Sigmoid colon (tissue), 7 donors: Measurements from ENCODE around the gene CCDC15. TPM values are rescaled to one million over a fixed set of nuclear protein-coding genes. Genes with fewer than 3 reads are reported as not detected.

Experiments used
- DNase-seq: peaks from one replicate; pipeline ENCODE4 v3.0.0-alpha.2; 2019
- H3K27ac ChIP-seq, 4 donors: fragments of 200-600 bp; sonication (generic); one replicate each; pipeline ENCODE4 v1.5.1; 2016 to 2019; ENCODE audit warnings: mild to moderate bottlenecking in 1 of 4
- H3K27me3 ChIP-seq, 3 donors: fragments of 200-600 bp; sonication (generic); one replicate each; pipeline ENCODE4 v1.5.1; 2019; ENCODE audit warnings: mild to moderate bottlenecking in 1 of 3
- H3K36me3 ChIP-seq, 4 donors: fragments of 200-600 bp; sonication (generic); one replicate each; pipeline ENCODE4 v1.5.1; 2016 to 2019
- H3K4me1 ChIP-seq, 4 donors: fragments of 200-600 bp; sonication (generic); one replicate each; pipeline ENCODE4 v1.5.1; 2017 to 2019
- H3K4me3 ChIP-seq, 4 donors: fragments of 200-600 bp; sonication (generic); one replicate each; pipeline ENCODE4 v1.5.1; 2017 to 2019; ENCODE audit warnings: mild to moderate bottlenecking in 2 of 4, moderate library complexity in 1 of 4
- H3K9me3 ChIP-seq, 4 donors: fragments of 200-600 bp in 3 of 4; sonication (generic) in 3 of 4; one replicate each; pipeline versions ENCODE4 v1.5.1 to v1.6.1; 2013 to 2019
- CTCF ChIP-seq, 4 experiments: fragments of 450-650 bp in 3 of 4; fragments of 200-600 bp in 1 of 4; IDR thresholded peaks; one replicate each; pipeline ENCODE4 v1.5.1; 2016 to 2019; ENCODE audit warnings: antibody characterized with exemption in 4 of 4, mild to moderate bottlenecking in 3 of 4, moderate library complexity in 2 of 4
- EP300 ChIP-seq, 4 donors: sonication (generic); formaldehyde crosslinking; IDR thresholded peaks; one replicate each; pipeline ENCODE4 v1.6.1; 2017; ENCODE audit warnings: antibody characterized with exemption in 4 of 4
- POLR2A ChIP-seq, 2 donors: fragments of 450-650 bp; IDR thresholded peaks; one replicate each; pipeline ENCODE4 v1.6.1; 2016; ENCODE audit warnings: antibody characterized with exemption in 2 of 2, mild to moderate bottlenecking in 2 of 2, moderate library complexity in 2 of 2
- POLR2AphosphoS5 ChIP-seq, 4 donors: sonication (generic); formaldehyde crosslinking; IDR thresholded peaks; one replicate each; pipeline ENCODE4 v1.6.1; 2017; ENCODE audit warnings: antibody characterized with exemption in 4 of 4
- WGBS, 2 donors: extraction: QIAGEN DNeasy Blood & Tissue Kit; methylation state at CpG; one replicate each; pipeline ENCODE4 v1.1.7; 2013; 5-methylcytosine and 5-hydroxymethylcytosine counted together
- intact Hi-C: fragments of 100-400 bp; cut with DNase I; formaldehyde crosslinking; loops from one replicate; pipeline ENCODE4 v1.15.1; 2023
- polyA plus RNA-seq, 3 donors: library from polyadenylated mRNA; stranded (reverse); fragments of 200-250 nt; gene quantifications; one replicate each; pipeline ENCODE4 v1.2.3, GENCODE V29; 2013
- total RNA-seq, 4 donors: library from RNA; depleted of rRNA; stranded (reverse); fragments of >200 nt; gene quantifications; one replicate each; pipeline ENCODE4 v1.1.0, GENCODE V29; 2016
- donor health status: healthy with polysubstance abuse.
- donor health status: Bipolar disorder and iron deficiency.
- donor health status: healthy.

Gene CCDC15
- total and polyA plus RNA-seq, 7 donors, result 0.41 to 0.99 (median 0.66) TPM

- no peak overlapping the region for H3K4me3 ChIP-seq
- peaks cover 0 to 28% (median 0%) of the 10 kb centered on the region in 3 donors for H3K27me3 ChIP-seq
- WGBS, 2 donors, result 70 to 73% methylated on average over 11 of the region's 11 CpGs
- TF ChIP-seq CTCF (IDR thresholded peaks at IDR 0.05) (no peak), EP300 (IDR thresholded peaks at IDR 0.05) (no peak), POLR2AphosphoS5 (IDR thresholded peaks at IDR 0.05) (no peak)
- no peaks in the 10 kb centered on the region for H3K36me3 ChIP-seq
- DNase-seq, result no peak
- H3K4me1 ChIP-seq, result no peaks in the 10 kb centered on the region
- intact Hi-C loops, result no loop called here
- no peak overlapping the region for H3K27ac ChIP-seq
- no peaks in the 10 kb centered on the region for H3K9me3 ChIP-seq
These were observed 129.5 kb downstream of the CCDC15 start for GRCh38 chr11:125083312-125084056.

- no peak overlapping the region for H3K27ac ChIP-seq
- no peak overlapping the region for H3K4me3 ChIP-seq
- no peaks in the 10 kb centered on the region for H3K9me3 ChIP-seq
- H3K27me3 ChIP-seq, result peaks cover 0 to 28% (median 0%) of the 10 kb centered on the region in 3 donors
- no peaks in the 10 kb centered on the region for H3K36me3 ChIP-seq
- intact Hi-C loops, result no loop called here
- no peak for TF ChIP-seq POLR2A (IDR thresholded peaks at IDR 0.05)
- 92 to 97% methylated on average over 11 of the region's 11 CpGs for WGBS, 2 donors
- DNase-seq, result peak; percentile 55
- H3K4me1 ChIP-seq, result no peaks in the 10 kb centered on the region
These were observed 130.0 kb downstream of the CCDC15 start for GRCh38 chr11:125084057-125084416.

- DNase-seq, result no peak
- no peaks in the 10 kb centered on the region for H3K36me3 ChIP-seq
- H3K27ac ChIP-seq, result no peak overlapping the region
- TF ChIP-seq EP300 (IDR thresholded peaks at IDR 0.05) (no peak), POLR2A (IDR thresholded peaks at IDR 0.05) (no peak), POLR2AphosphoS5 (IDR thresholded peaks at IDR 0.05) (no peak), CTCF (IDR thresholded peaks at IDR 0.05) (no peak)
- WGBS, 2 donors, result 79 to 87% methylated on average over 8 of the region's 8 CpGs
- peaks cover 0 to 28% (median 0%) of the 10 kb centered on the region in 3 donors for H3K27me3 ChIP-seq
- H3K9me3 ChIP-seq, result no peaks in the 10 kb centered on the region
- no peak overlapping the region for H3K4me3 ChIP-seq
- no peaks in the 10 kb centered on the region for H3K4me1 ChIP-seq
- intact Hi-C loops, result no loop called here
These were observed 130.8 kb downstream of the CCDC15 start for GRCh38 chr11:125084761-125085231.

GRCh38 chr11:125085301-125086081, 131.5 kb downstream of the CCDC15 start:
- H3K27me3 ChIP-seq, result peaks cover 0 to 26% (median 0%) of the 10 kb centered on the region in 3 donors
- H3K36me3 ChIP-seq, result no peaks in the 10 kb centered on the region

More at GRCh38 chr11:125085301-125086081, 131.5 kb downstream of the CCDC15 start:
- WGBS, 2 donors, result 85 to 87% methylated on average over 20 of the region's 20 CpGs
- Histone ChIP-seq H3K4me1 (no peaks in the 10 kb centered on the region), H3K9me3 (no peaks in the 10 kb centered on the region), H3K27ac (no peak overlapping the region), H3K4me3 (no peak overlapping the region)
- DNase-seq, result peak; percentile 59
- TF ChIP-seq POLR2AphosphoS5 (IDR thresholded peaks at IDR 0.05) (no peak), CTCF (IDR thresholded peaks at IDR 0.05) (no peak), EP300 (IDR thresholded peaks at IDR 0.05) (no peak), POLR2A (IDR thresholded peaks at IDR 0.05) (no peak)
- intact Hi-C loops, result no loop called here
